HEK293 (cell line): ENCODE data around the gene SYNE2.

Experiments
- REST ChIP-seq: fragments of 450-650 bp; formaldehyde crosslinking; IDR thresholded peaks from 2 replicates; pipeline ENCODE4 v1.5.1; 2016; ENCODE audit warnings: missing biosample characterization, missing genetic modification characterization
- SP2 ChIP-seq: fragments of 450-650 bp; formaldehyde crosslinking; IDR thresholded peaks from 2 replicates; pipeline ENCODE4 v1.5.1; 2016; ENCODE audit warnings: missing biosample characterization, missing genetic modification characterization
- ZBTB7A ChIP-seq: fragments of 450-650 bp; formaldehyde crosslinking; IDR thresholded peaks from 2 replicates; pipeline ENCODE4 v1.5.1; 2016; ENCODE audit warnings: low read depth, missing biosample characterization, missing genetic modification characterization
- ZNF10 ChIP-seq: fragments of 450-650 bp; formaldehyde crosslinking; IDR thresholded peaks from 2 replicates; pipeline ENCODE4 v1.5.1; 2017; ENCODE audit warnings: missing biosample characterization, missing genetic modification characterization
- ZNF114 ChIP-seq: fragments of 450-650 bp; formaldehyde crosslinking; IDR thresholded peaks from 2 replicates; pipeline ENCODE4 v1.5.0; 2017; ENCODE audit warnings: missing biosample characterization, missing genetic modification characterization
- ZNF140 ChIP-seq: fragments of 450-650 bp; formaldehyde crosslinking; IDR thresholded peaks from 2 replicates; pipeline ENCODE4 v1.5.1; 2016; ENCODE audit warnings: missing biosample characterization, missing genetic modification characterization
- ZNF518A ChIP-seq: fragments of 450-650 bp; formaldehyde crosslinking; conservative IDR thresholded peaks from 2 replicates; pipeline ENCODE4 v1.5.1; 2016; ENCODE audit warnings: low read depth, missing biosample characterization, missing genetic modification characterization
- TF ChIP-seq, protein P1 (sequence below): fragments of 450-650 bp; formaldehyde crosslinking; IDR thresholded peaks from 2 replicates; pipeline ENCODE4 v1.5.1; 2016; ENCODE audit warnings: missing biosample characterization, missing genetic modification characterization

DNA sequence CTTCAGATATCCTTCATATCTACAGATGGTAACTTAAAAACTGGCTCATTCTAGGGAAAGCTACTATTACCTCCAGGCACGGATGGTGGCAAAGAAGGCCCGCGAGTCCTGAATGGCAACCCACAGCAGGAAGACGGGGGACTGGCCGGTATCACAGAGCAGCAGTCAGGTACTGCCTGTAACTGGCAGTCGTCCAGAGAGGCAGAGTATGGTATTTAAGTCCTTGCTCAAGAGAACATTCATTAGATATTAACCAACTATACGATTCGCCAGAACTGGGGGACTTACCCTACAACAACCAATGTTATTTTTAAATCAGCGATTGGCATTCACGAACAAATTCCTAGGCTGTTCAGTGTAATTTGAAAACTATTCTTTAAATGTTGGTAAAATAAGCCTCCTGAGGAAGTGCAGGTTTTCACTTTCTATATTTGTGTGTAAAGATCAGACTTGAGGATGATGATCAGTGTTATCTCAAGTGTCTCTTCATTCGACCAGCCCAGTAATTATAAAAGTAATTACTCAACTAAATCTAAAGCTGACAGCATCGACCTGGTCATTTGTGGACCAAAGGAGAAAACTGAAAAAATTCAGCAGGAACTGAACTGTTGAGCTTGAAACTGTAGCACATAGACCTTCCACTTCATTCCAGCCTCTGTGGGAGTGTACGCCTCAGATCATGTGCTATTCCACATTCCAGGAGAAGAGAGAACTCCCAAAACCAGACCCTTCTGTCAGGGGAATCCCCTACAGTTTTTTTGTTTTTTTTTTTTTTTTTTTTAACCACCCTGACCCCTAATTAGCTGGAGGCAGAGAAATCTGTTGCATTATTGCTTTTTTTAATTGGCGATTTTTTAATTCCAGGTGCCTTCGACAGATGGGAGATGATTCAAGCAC lies 365.8 kb downstream of the SYNE2 start:
- TF ChIP-seq ZNF140 (no peak), ZNF10 (tag by site-specific recombination) (no peak), REST (tag by site-specific recombination) (no peak), ZNF114 (tag by site-specific recombination) (no peak), ZNF518A (tag by site-specific recombination) (no peak), ZBTB7A (no peak), SP2 (no peak)
- TF ChIP-seq, protein P1, sequence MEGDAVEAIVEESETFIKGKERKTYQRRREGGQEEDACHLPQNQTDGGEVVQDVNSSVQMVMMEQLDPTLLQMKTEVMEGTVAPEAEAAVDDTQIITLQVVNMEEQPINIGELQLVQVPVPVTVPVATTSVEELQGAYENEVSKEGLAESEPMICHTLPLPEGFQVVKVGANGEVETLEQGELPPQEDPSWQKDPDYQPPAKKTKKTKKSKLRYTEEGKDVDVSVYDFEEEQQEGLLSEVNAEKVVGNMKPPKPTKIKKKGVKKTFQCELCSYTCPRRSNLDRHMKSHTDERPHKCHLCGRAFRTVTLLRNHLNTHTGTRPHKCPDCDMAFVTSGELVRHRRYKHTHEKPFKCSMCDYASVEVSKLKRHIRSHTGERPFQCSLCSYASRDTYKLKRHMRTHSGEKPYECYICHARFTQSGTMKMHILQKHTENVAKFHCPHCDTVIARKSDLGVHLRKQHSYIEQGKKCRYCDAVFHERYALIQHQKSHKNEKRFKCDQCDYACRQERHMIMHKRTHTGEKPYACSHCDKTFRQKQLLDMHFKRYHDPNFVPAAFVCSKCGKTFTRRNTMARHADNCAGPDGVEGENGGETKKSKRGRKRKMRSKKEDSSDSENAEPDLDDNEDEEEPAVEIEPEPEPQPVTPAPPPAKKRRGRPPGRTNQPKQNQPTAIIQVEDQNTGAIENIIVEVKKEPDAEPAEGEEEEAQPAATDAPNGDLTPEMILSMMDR = no peak
